ENCODE measurements around the gene APPBP2. TPM values are rescaled to one million over a fixed set of nuclear protein-coding genes. Genes with fewer than 3 reads are reported as not detected.
"Not testable (repeated sequence)": the region's sequence is repeated elsewhere in the genome, so short reads cannot be mapped to it uniquely, and the experiment has no call there.

APPBP2 gene
- total RNA-seq, 1 donor from 2014 or later: 15.5 TPM

GRCh38 chr17:60422162-60422665 is 103.8 kb downstream of the APPBP2 start, which contains the start of gene CHCT1:
Gene CHCT1, plus strand, starts transcription at chr17:60422489. Its CDS starts 104 bp downstream, at chr17:60422593.
- no peak for TF ChIP-seq CTCF (IDR thresholded peaks at IDR 0.05; ENCODE audit: insufficient read depth, low read length, severe bottlenecking)
- Histone ChIP-seq H3K4me3 (ENCODE audit: low read depth, low read length) (peak within 1 kb of the TSS; percentile 39), H3K27me3 (ENCODE audit: control insufficient read depth, insufficient read depth, low read length) (peaks cover 2% of the 10 kb centered on the region), H3K36me3 (ENCODE audit: control insufficient read depth, insufficient read depth, low read length) (no peaks in the 10 kb centered on the region)
- FAIRE-seq (no peak), DNase-seq (ENCODE audit: low read depth) (no peak)

- Histone ChIP-seq H3K27me3 (ENCODE audit: control insufficient read depth, insufficient read depth, low read length) (peaks cover 2% of the 10 kb centered on the region), H3K4me3 (ENCODE audit: low read depth, low read length) (peak overlapping the region; percentile 39), H3K36me3 (ENCODE audit: control insufficient read depth, insufficient read depth, low read length) (no peaks in the 10 kb centered on the region)
- peak; percentile 18 for DNase-seq (ENCODE audit: low read depth)
- FAIRE-seq: no peak
- TF ChIP-seq CTCF (IDR thresholded peaks at IDR 0.05; ENCODE audit: insufficient read depth, low read length, severe bottlenecking): peak; percentile 72
Observed at GRCh38 chr17:60421273-60422161, 104.5 kb downstream of the APPBP2 start.

- H3K36me3 ChIP-seq (ENCODE audit: control insufficient read depth, insufficient read depth, low read length); H3K4me3 ChIP-seq (ENCODE audit: low read depth, low read length); H3K27me3 ChIP-seq (ENCODE audit: control insufficient read depth, insufficient read depth, low read length); DNase-seq (ENCODE audit: low read depth); FAIRE-seq: not testable (repeated sequence)
Observed at GRCh38 chr17:60419875-60420274, 106.2 kb downstream of the APPBP2 start.

- H3K4me3 ChIP-seq (ENCODE audit: low read depth, low read length); FAIRE-seq; H3K27me3 ChIP-seq (ENCODE audit: control insufficient read depth, insufficient read depth, low read length); H3K36me3 ChIP-seq (ENCODE audit: control insufficient read depth, insufficient read depth, low read length); DNase-seq (ENCODE audit: low read depth): not testable (repeated sequence)
Observed at GRCh38 chr17:60419003-60419402, 107.0 kb downstream of the APPBP2 start.

- FAIRE-seq (no peak), DNase-seq (ENCODE audit: low read depth) (no peak)
- no peak overlapping the region for H3K4me3 ChIP-seq (ENCODE audit: low read depth, low read length)
- H3K36me3 ChIP-seq (ENCODE audit: control insufficient read depth, insufficient read depth, low read length): no peaks in the 10 kb centered on the region
- no peaks in the 10 kb centered on the region for H3K27me3 ChIP-seq (ENCODE audit: control insufficient read depth, insufficient read depth, low read length)
- TF ChIP-seq CTCF (IDR thresholded peaks at IDR 0.05; ENCODE audit: insufficient read depth, low read length, severe bottlenecking): no peak
Observed at GRCh38 chr17:60416368-60416925, 109.6 kb downstream of the APPBP2 start.

GRCh38 chr17:60415146-60415545 is 110.9 kb downstream of the APPBP2 start:
- DNase-seq (ENCODE audit: low read depth): no peak
- FAIRE-seq: no peak
- Histone ChIP-seq H3K36me3 (ENCODE audit: control insufficient read depth, insufficient read depth, low read length) (no peaks in the 10 kb centered on the region), H3K4me3 (ENCODE audit: low read depth, low read length) (no peak overlapping the region), H3K27me3 (ENCODE audit: control insufficient read depth, insufficient read depth, low read length) (no peaks in the 10 kb centered on the region)
- no peak for TF ChIP-seq CTCF (IDR thresholded peaks at IDR 0.05; ENCODE audit: insufficient read depth, low read length, severe bottlenecking)

Measured in bronchial epithelial cell (primary cell).